Right lobe of liver (tissue), 6 donors: ENCODE measurements around the gene TBXT. TPM values are rescaled to one million over a fixed set of nuclear protein-coding genes. Genes with fewer than 3 reads are reported as not detected.

Experiments
- ATAC-seq, 4 donors: fragments of 200-7000 bp; cut with Tn5 transposase; one replicate each; pipeline ENCODE4 v1.9.1; 2020; ENCODE audit warnings: mild to moderate bottlenecking in 4 of 4, moderate library complexity in 4 of 4
- DNase-seq, 3 donors: peaks; one replicate each; pipeline ENCODE4 v3.0.0-alpha.2; 2020
- H3K27ac ChIP-seq, 3 donors: fragments of 200-600 bp; one replicate each; pipeline ENCODE4 v1.8.0; 2022
- H3K27me3 ChIP-seq, 2 donors: fragments of 200-600 bp; one replicate each; pipeline ENCODE4 v1.8.0; 2022
- H3K36me3 ChIP-seq, 4 donors: fragments of 200-600 bp; sonication (generic) in 1 of 4; one replicate each; pipeline versions ENCODE4 v1.5.1 to v1.8.0; 2017 to 2022; ENCODE audit warnings: control low read depth in 1 of 4
- H3K4me1 ChIP-seq, 4 donors: fragments of 200-600 bp; sonication (generic) in 1 of 4; one replicate each; pipeline versions ENCODE4 v1.5.1 to v1.8.0; 2017 to 2022; ENCODE audit warnings: control low read depth in 1 of 4
- H3K4me3 ChIP-seq, 3 donors: fragments of 200-600 bp; one replicate each; pipeline ENCODE4 v1.8.0; 2022
- H3K9me3 ChIP-seq, 4 donors: fragments of 200-600 bp; sonication (generic) in 1 of 4; one replicate each; pipeline versions ENCODE4 v1.5.1 to v1.8.0; 2017 to 2022; ENCODE audit warnings: control low read depth in 1 of 4
- CTCF ChIP-seq, 4 donors: fragments of 200-600 bp in 3 of 4; fragments of 450-650 bp in 1 of 4; IDR thresholded peaks; one replicate each; pipeline versions ENCODE4 v1.5.1 to v1.8.0; 2016 to 2022; ENCODE audit warnings: antibody characterized with exemption in 4 of 4, mild to moderate bottlenecking in 2 of 4
- POLR2A ChIP-seq: fragments of 450-650 bp; IDR thresholded peaks from one replicate; pipeline ENCODE4 v1.6.1; 2017; ENCODE audit warnings: antibody characterized with exemption, mild to moderate bottlenecking
- WGBS: methylation state at CpG from one replicate; pipeline ENCODE4 v1.1.6; 2018; ENCODE audit warnings: low coverage, low lambda C conversion rate; ENCODE audit not compliant: insufficient coverage; ENCODE audit errors: missing lambda C conversion rate; 5-methylcytosine and 5-hydroxymethylcytosine counted together
- intact Hi-C, 2 donors: fragments of 100-400 bp; cut with DNase I; formaldehyde crosslinking; loops; one replicate each; pipeline versions ENCODE4 v1.11.2 to v1.14.1; 2022
- total RNA-seq, 6 experiments: library from RNA; depleted of rRNA in 2 of 6; stranded (reverse); fragments of >200 nt in 2 of 6; fragmentation: NEBNext Ultra II Directional in 3 of 6; extraction: Animal tissue kit (Norgen Biotek cat#: 25700) in 3 of 6; gene quantifications; one replicate each; pipeline versions ENCODE4 v1.1.0 to v1.2.4, GENCODE V29; 2016 to 2023
- donor health status: DM: no; HTN: yes; CAD: no.
- donor health status: DM: no; HTN: no; CAD: no.
- donor health status: DM: no; HTN: no; CAD: no.
- donor health status: DM: no; HTN: yes; CAD: no.
- donor health status: DM: no; HTN: yes; CAD: no.

Gene TBXT
- total RNA-seq, 6 experiments from 2014 or later, result not detected

DNA sequence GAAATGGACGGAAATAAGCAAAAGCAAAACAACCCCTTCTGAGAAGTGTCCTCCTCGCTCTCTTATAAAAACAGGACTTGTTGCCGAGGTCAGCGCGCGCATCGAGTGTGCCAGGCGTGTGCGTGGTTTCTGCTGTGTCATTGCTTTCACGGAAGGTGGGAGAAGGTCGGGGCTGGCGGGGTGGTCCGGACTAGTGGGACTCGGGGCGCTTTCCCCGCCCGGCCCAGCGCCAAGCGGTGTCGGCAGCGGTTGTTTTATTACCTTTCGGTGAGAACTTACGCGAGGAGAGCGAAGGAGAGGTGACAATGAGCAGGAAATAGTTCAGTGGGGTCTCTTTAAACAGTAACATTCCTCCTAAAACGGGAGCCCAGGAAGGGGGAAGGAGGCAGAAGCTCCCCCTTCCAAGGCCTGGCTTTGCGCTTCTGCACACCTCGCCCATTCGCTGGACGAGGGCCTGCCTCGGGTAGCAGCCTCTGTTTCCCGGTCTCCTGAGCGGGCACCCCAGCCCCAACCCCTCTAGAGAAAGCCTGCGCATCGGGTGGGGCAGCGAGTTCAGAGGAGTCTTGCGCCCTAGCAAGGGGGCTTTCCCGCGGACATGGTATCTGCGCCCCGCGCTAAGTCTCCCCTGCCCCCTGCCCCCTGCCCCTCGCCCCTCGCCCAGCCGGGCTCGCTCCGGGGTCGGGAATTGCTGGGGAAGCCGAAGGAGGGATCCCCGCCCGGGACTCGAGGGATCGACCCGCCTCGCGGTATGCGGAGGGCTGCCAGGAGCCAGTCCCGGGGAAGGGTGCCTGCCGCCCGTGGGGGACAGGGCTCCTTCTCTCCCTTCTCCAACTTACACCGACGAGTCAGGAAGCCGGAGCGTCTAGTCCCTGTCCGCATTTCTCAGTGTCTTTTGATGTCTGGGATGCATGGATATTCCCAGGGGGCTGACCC, 1.2 kb upstream of the TBXT start:
- Histone ChIP-seq H3K27ac (no peak overlapping the region), H3K4me1 (peaks cover 0 to 14% (median 0%) of the 10 kb centered on the region in 4 donors), H3K4me3 (no peak overlapping the region), H3K9me3 (no peaks in the 10 kb centered on the region), H3K27me3 (peaks cover 7 to 36% of the 10 kb centered on the region in 2 donors), H3K36me3 (no peaks in the 10 kb centered on the region)
- intact Hi-C loops, result no loop called here
- ATAC-seq, result no peak
- TF ChIP-seq POLR2A (no peak), CTCF (IDR thresholded peaks at IDR 0.05) (no peak)
- DNase-seq, result no peak
- 2% methylated on average over 12 of the region's 65 CpGs for WGBS

DNA sequence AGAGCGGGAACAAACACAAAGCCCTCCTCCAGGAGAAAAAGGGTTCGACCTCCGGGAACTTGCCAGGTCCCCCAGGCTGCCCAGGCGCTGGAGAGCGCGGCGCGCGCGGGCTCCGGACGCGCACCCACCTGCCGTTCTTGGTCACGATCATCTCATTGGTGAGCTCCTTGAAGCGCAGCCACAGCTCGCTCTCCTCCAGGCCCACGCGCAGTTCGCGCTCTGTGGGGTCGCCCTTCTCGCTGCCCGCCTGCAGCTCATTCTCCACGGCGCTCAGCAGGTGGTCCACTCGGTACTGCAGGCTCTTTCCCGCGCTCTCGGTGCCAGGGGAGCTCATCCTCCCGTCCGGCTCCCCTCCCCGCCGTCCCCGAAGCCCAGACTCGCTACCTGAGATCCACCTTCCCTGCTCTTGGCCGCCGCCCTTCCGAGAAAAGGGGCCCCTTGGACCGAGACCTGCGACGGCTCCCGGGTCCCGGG, 356 bp downstream of the TBXT start:
- peaks cover 7 to 36% of the 10 kb centered on the region in 2 donors for H3K27me3 ChIP-seq
- H3K36me3 ChIP-seq, result no peaks in the 10 kb centered on the region
- peaks cover 0 to 14% (median 0%) of the 10 kb centered on the region in 4 donors for H3K4me1 ChIP-seq
- H3K27ac ChIP-seq, result no peak overlapping the region
- DNase-seq, result no peak
- H3K9me3 ChIP-seq, result no peaks in the 10 kb centered on the region
- WGBS, result no CpG with 5 or more reads among the region's 44 CpGs
- ATAC-seq, result no peak
- TF ChIP-seq POLR2A (no peak), CTCF (IDR thresholded peaks at IDR 0.05) (no peak)
- no peak overlapping the region for H3K4me3 ChIP-seq
- intact Hi-C loops, result no loop called here

DNA sequence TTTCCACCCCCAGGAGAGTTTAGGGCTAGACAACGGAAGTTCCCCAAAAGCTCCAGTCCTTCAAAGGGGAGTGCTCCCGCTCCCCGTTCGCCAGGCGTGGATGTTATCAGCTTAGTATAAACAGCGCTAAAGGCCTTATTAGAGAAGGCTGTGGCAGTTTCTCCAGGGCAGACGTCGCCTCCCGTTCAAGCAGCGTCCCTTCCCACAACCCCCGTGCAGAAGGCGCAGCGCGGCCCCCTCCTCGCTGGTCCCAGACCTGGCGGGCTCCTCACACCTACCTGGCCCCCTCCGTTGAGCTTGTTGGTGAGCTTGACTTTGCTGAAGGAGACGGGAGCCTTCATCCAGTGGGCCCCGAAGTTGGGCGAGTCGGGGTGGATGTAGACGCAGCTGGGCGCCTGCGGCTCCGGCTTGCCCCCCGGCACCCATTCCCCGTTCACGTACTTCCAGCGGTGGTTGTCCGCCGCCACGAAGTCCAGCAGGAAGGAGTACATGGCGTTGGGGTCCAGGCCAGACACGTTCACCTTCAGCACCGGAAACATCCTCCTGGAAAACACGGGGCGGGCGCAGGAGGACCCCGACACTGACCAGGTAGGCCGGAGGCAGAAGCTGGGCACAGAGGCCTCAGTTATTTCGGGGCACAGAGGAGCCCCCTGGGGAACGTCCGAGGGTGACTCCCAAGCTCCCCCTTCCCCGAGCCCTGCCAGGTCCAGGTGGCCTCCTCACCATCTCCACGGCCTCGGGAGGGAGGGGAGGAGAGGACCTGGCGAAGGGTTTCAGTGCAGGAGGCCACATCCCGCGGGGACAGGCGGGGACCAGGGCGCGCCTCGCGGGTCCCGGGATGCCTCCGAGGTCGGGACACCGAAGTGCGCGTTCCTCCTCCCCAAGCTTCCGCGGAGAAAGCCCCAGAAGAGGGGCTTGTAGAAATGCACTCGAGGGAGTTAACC, 1.1 kb downstream of the TBXT start:
- peaks cover 0 to 14% (median 0%) of the 10 kb centered on the region in 4 donors for H3K4me1 ChIP-seq
- H3K27me3 ChIP-seq, result peaks cover 7 to 36% of the 10 kb centered on the region in 2 donors
- DNase-seq, result no peak
- 2% methylated on average over 16 of the region's 63 CpGs for WGBS
- no peak overlapping the region for H3K4me3 ChIP-seq
- no peaks in the 10 kb centered on the region for H3K36me3 ChIP-seq
- no peak overlapping the region for H3K27ac ChIP-seq
- TF ChIP-seq POLR2A (no peak), CTCF (IDR thresholded peaks at IDR 0.05) (no peak)
- intact Hi-C loops, result no loop called here
- H3K9me3 ChIP-seq, result no peaks in the 10 kb centered on the region
- ATAC-seq, result peak in 1 of 4 donors; percentile 7

- WGBS, result 4% methylated on average over 20 of the region's 23 CpGs
- peaks cover 7 to 36% of the 10 kb centered on the region in 2 donors for H3K27me3 ChIP-seq
- H3K4me3 ChIP-seq, result no peak overlapping the region
- ATAC-seq (no peak), DNase-seq (no peak)
- no peaks in the 10 kb centered on the region for H3K36me3 ChIP-seq
- H3K27ac ChIP-seq, result no peak overlapping the region
- TF ChIP-seq CTCF (IDR thresholded peaks at IDR 0.05) (no peak), POLR2A (no peak)
- peaks cover 0 to 14% (median 0%) of the 10 kb centered on the region in 4 donors for H3K4me1 ChIP-seq
- H3K9me3 ChIP-seq, result no peaks in the 10 kb centered on the region
- intact Hi-C loops, result no loop called here
These were observed 1.9 kb downstream of the TBXT start for GRCh38 chr6:166165558-166166313.
